Stimulated activated naive CD8-positive, alpha-beta T cell treated with anti-CD3 and anti-CD28 coated beads, Interleukin-15, amount 100 ng/mL, for 72 hours (primary cell): ENCODE data around the gene STK17A.
A peak's percentile ranks its signal among the peaks of the same experiment; 100 is the strongest.
"Not testable (repeated sequence)": the region's sequence is repeated elsewhere in the genome, so short reads cannot be mapped to it uniquely, and the experiment has no call there.

ENCODE experiments used
- ATAC-seq: fragments of 150-1000 bp; cut with Tn5 transposase; 2 replicates; pipeline ENCODE4 v1.10.0; 2021; ENCODE audit warnings: mild to moderate bottlenecking, moderate library complexity
- DNase-seq, 2 donors: peaks; one replicate each; pipeline ENCODE4 v3.0.0; 2021 to 2022
- H3K27ac Mint-ChIP-seq, 2 donors: one replicate each; pipeline ENCODE4 v1.8.0; 2022; ENCODE audit warnings: mild to moderate bottlenecking in 2 of 2, mixed read lengths in 2 of 2, moderate library complexity in 2 of 2
- H3K27me3 Mint-ChIP-seq: one replicate; pipeline ENCODE4 v1.8.0; 2022; ENCODE audit warnings: mixed read lengths
- H3K4me1 Mint-ChIP-seq: one replicate; pipeline ENCODE4 v1.8.0; 2022; ENCODE audit warnings: mild to moderate bottlenecking, mixed read lengths
- H3K4me3 Mint-ChIP-seq, 2 donors: one replicate each; pipeline ENCODE4 v1.8.0; 2022; ENCODE audit warnings: mild to moderate bottlenecking in 2 of 2, mixed read lengths in 2 of 2, moderate library complexity in 1 of 2
- H3K9me3 Mint-ChIP-seq, 2 donors: one replicate each; pipeline ENCODE4 v1.8.0; 2022; ENCODE audit warnings: mixed read lengths in 2 of 2

Gene STK17A

GRCh38 chr7:43584195-43584586 lies 1.3 kb downstream of the STK17A start:
- Mint-ChIP-seq H3K9me3 (no peaks in the 10 kb centered on the region), H3K27me3 (peaks cover 13% of the 10 kb centered on the region), H3K4me3 (peak overlapping the region; percentile 89 to 98), H3K4me1 (peaks cover 29% of the 10 kb centered on the region), H3K27ac (peak overlapping the region; percentile 95 to 99)
- DNase-seq (peak; percentile 46 to 52), ATAC-seq (peak; percentile 17)

- peaks cover 35% of the 10 kb centered on the region for H3K4me1 Mint-ChIP-seq
- H3K4me3 Mint-ChIP-seq = peak overlapping the region; percentile 89 to 98
- H3K9me3 Mint-ChIP-seq, ATAC-seq: not testable (repeated sequence)
- peak overlapping the region; percentile 95 to 99 for H3K27ac Mint-ChIP-seq
- DNase-seq = peak in 1 of 2 donors; percentile 37
- H3K27me3 Mint-ChIP-seq = peaks cover 13% of the 10 kb centered on the region
Observed at GRCh38 chr7:43584733-43585132, 1.8 kb downstream of the STK17A start.

GRCh38 chr7:43585562-43585961 lies 2.7 kb downstream of the STK17A start:
- Mint-ChIP-seq H3K4me3 (peak overlapping the region; percentile 89 to 98), H3K9me3 (no peaks in the 10 kb centered on the region), H3K4me1 (peaks cover 43% of the 10 kb centered on the region), H3K27ac (peak overlapping the region; percentile 99), H3K27me3 (peaks cover 13% of the 10 kb centered on the region)
- ATAC-seq = no peak
- no peak for DNase-seq

- Mint-ChIP-seq H3K27ac (peak overlapping the region; percentile 99), H3K4me3 (peak overlapping the region; percentile 89 to 98), H3K9me3 (no peaks in the 10 kb centered on the region), H3K27me3 (peaks cover 10% of the 10 kb centered on the region), H3K4me1 (peaks cover 51% of the 10 kb centered on the region)
- ATAC-seq = peak; percentile 32
- no peak for DNase-seq
Observed at GRCh38 chr7:43586251-43586900, 3.5 kb downstream of the STK17A start.

- Mint-ChIP-seq H3K4me1 (peaks cover 63% of the 10 kb centered on the region), H3K4me3 (peak overlapping the region; percentile 70 to 73), H3K9me3 (no peaks in the 10 kb centered on the region), H3K27ac (peak overlapping the region; percentile 54 to 63), H3K27me3 (no peaks in the 10 kb centered on the region)
- DNase-seq (no peak), ATAC-seq (no peak)
Observed at GRCh38 chr7:43588477-43589132, 5.7 kb downstream of the STK17A start.

GRCh38 chr7:43589133-43589478 lies 6.2 kb downstream of the STK17A start:
- ATAC-seq (no peak), DNase-seq (no peak)
- Mint-ChIP-seq H3K4me1 (peaks cover 68% of the 10 kb centered on the region), H3K27ac (no peak overlapping the region), H3K4me3 (peak overlapping the region; percentile 17 to 73), H3K27me3 (no peaks in the 10 kb centered on the region), H3K9me3 (no peaks in the 10 kb centered on the region)

GRCh38 chr7:43589728-43590127 lies 6.8 kb downstream of the STK17A start:
- H3K9me3 Mint-ChIP-seq = no peaks in the 10 kb centered on the region
- H3K4me1 Mint-ChIP-seq = peaks cover 74% of the 10 kb centered on the region
- no peak for DNase-seq
- H3K27ac Mint-ChIP-seq = peak overlapping the region; percentile 89 to 91
- ATAC-seq = no peak
- H3K27me3 Mint-ChIP-seq = no peaks in the 10 kb centered on the region
- H3K4me3 Mint-ChIP-seq = peak overlapping the region; percentile 52 to 79

GRCh38 chr7:43590862-43591557 lies 8.1 kb downstream of the STK17A start:
- Mint-ChIP-seq H3K27ac (peak overlapping the region; percentile 78 to 93), H3K27me3 (no peaks in the 10 kb centered on the region), H3K4me1 (peaks cover 87% of the 10 kb centered on the region), H3K4me3 (peak overlapping the region; percentile 66 to 79), H3K9me3 (no peaks in the 10 kb centered on the region)
- DNase-seq = peak; percentile 60 to 76
- peak; percentile 85 for ATAC-seq

GRCh38 chr7:43591558-43592180 lies 8.8 kb downstream of the STK17A start:
- Mint-ChIP-seq H3K27ac (peak overlapping the region; percentile 49 to 93), H3K4me1 (peaks cover 93% of the 10 kb centered on the region), H3K4me3 (peak overlapping the region; percentile 56 to 66), H3K27me3 (no peaks in the 10 kb centered on the region), H3K9me3 (no peaks in the 10 kb centered on the region)
- DNase-seq = no peak
- no peak for ATAC-seq

GRCh38 chr7:43592326-43592725 lies 9.4 kb downstream of the STK17A start:
- no peaks in the 10 kb centered on the region for H3K9me3 Mint-ChIP-seq
- peak overlapping the region; percentile 56 to 66 for H3K4me3 Mint-ChIP-seq
- H3K27me3 Mint-ChIP-seq = no peaks in the 10 kb centered on the region
- peaks cover 96% of the 10 kb centered on the region for H3K4me1 Mint-ChIP-seq
- ATAC-seq (no peak), DNase-seq (no peak)
- peak overlapping the region; percentile 79 to 90 for H3K27ac Mint-ChIP-seq

- Mint-ChIP-seq H3K27me3 (no peaks in the 10 kb centered on the region), H3K27ac (no peak overlapping the region), H3K9me3 (no peaks in the 10 kb centered on the region), H3K4me1 (peaks cover 97% of the 10 kb centered on the region), H3K4me3 (peak overlapping the region; percentile 62 to 81)
- DNase-seq = no peak
- no peak for ATAC-seq
Observed at GRCh38 chr7:43593010-43593409, 10.1 kb downstream of the STK17A start.

- DNase-seq (no peak), ATAC-seq (no peak)
- peaks cover 97% of the 10 kb centered on the region for H3K4me1 Mint-ChIP-seq
- no peaks in the 10 kb centered on the region for H3K9me3 Mint-ChIP-seq
- H3K27me3 Mint-ChIP-seq = no peaks in the 10 kb centered on the region
- peak overlapping the region; percentile 62 to 81 for H3K4me3 Mint-ChIP-seq
- peak overlapping the region; percentile 40 to 80 for H3K27ac Mint-ChIP-seq
Observed at GRCh38 chr7:43594020-43594419, 11.1 kb downstream of the STK17A start.

- not testable (repeated sequence) for ATAC-seq, H3K4me3 Mint-ChIP-seq, H3K27me3 Mint-ChIP-seq, H3K9me3 Mint-ChIP-seq, H3K27ac Mint-ChIP-seq, DNase-seq
- H3K4me1 Mint-ChIP-seq = peaks cover 84% of the 10 kb centered on the region
Observed at GRCh38 chr7:43596426-43596825, 13.5 kb downstream of the STK17A start.

- DNase-seq (no peak), ATAC-seq (no peak)
- Mint-ChIP-seq H3K9me3 (peaks cover 0 to 8% of the 10 kb centered on the region in 2 donors), H3K4me3 (peak overlapping the region; percentile 28 to 48), H3K27ac (no peak overlapping the region), H3K4me1 (peaks cover 59% of the 10 kb centered on the region), H3K27me3 (no peaks in the 10 kb centered on the region)
Observed at GRCh38 chr7:43600056-43600455, 17.1 kb downstream of the STK17A start.

- no peaks in the 10 kb centered on the region for H3K27me3 Mint-ChIP-seq
- DNase-seq (no peak), ATAC-seq (no peak)
- H3K9me3 Mint-ChIP-seq = peaks cover 0 to 8% of the 10 kb centered on the region in 2 donors
- H3K4me1 Mint-ChIP-seq = peaks cover 50% of the 10 kb centered on the region
- H3K27ac Mint-ChIP-seq = no peak overlapping the region
- no peak overlapping the region for H3K4me3 Mint-ChIP-seq
Observed at GRCh38 chr7:43602256-43602655, 19.3 kb downstream of the STK17A start.
